Tibial artery (tissue), 4 donors: Measurements from ENCODE around the gene DKC1.

Experiments used
- DNase-seq, 2 donors: peaks; one replicate each; pipeline ENCODE4 v3.0.0-alpha.2; 2019
- H3K27ac ChIP-seq, 2 donors: fragments of 200-600 bp; sonication (generic) in 1 of 2; 1 replicate in 1 of 2; 2 replicates in 1 of 2; pipeline ENCODE4 v1.5.1; 2018 to 2019; ENCODE audit warnings: mild to moderate bottlenecking in 1 of 2
- H3K27me3 ChIP-seq, 2 donors: fragments of 200-600 bp; sonication (generic) in 1 of 2; one replicate each; pipeline versions ENCODE4 v1.5.1 to v1.6.0; 2016 to 2019
- H3K36me3 ChIP-seq, 3 donors: fragments of 200-600 bp; sonication (generic) in 2 of 3; one replicate each; pipeline ENCODE4 v1.5.1; 2016 to 2019; ENCODE audit warnings: mild to moderate bottlenecking in 2 of 3
- H3K4me1 ChIP-seq, 4 donors: fragments of 200-600 bp; sonication (generic) in 2 of 4; 1 replicate in 3 of 4; 2 replicates in 1 of 4; pipeline ENCODE4 v1.5.1; 2016 to 2019
- H3K4me3 ChIP-seq, 2 donors: fragments of 200-600 bp; sonication (generic) in 1 of 2; 1 replicate in 1 of 2; 2 replicates in 1 of 2; pipeline ENCODE4 v1.5.1; 2018 to 2019; ENCODE audit warnings: mild to moderate bottlenecking in 2 of 2
- H3K9me3 ChIP-seq, 3 donors: fragments of 200-600 bp; sonication (generic) in 1 of 3; one replicate each; pipeline ENCODE4 v1.5.1; 2016 to 2019
- intact Hi-C: fragments of 100-400 bp; cut with DNase I; formaldehyde crosslinking; loops from one replicate; pipeline ENCODE4 v1.15.0; 2023; ENCODE audit warnings: low total_unique reads
- TF ChIP-seq, protein P1 (sequence below), 2 experiments: fragments of 200-600 bp in 1 of 2; fragments of 450-650 bp in 1 of 2; IDR thresholded peaks; one replicate each; pipeline ENCODE4 v1.5.1; 2017 to 2019; ENCODE audit warnings: antibody characterized with exemption in 2 of 2, mild to moderate bottlenecking in 1 of 2, moderate library complexity in 1 of 2

The DKC1 gene

DNA sequence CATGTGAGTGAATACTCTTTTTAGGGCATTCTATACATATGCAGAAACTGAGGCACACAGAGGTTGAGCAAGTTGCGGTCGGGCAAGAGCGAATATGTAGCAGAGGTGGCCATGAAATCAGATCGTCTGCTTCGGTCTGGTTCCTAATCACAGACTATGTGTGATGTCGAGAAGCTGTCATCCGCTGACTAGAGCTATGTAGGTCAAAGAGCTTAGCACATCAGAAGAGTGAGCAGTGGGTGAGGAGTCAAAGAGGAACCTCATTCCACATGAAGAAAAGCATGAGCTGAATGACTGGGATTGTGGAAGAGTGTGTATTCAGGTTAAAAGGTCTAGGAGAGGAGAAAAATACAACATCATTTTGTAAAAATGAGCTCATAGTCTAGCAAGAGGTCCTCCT lies 30.8 kb upstream of the DKC1 start:
- no peaks in the 10 kb centered on the region for H3K9me3 ChIP-seq
- H3K4me3 ChIP-seq: no peak overlapping the region
- H3K4me1 ChIP-seq: peaks cover 0 to 100% (median 49%) of the 10 kb centered on the region in 4 donors
- no peaks in the 10 kb centered on the region for H3K27me3 ChIP-seq
- TF ChIP-seq, protein P1, sequence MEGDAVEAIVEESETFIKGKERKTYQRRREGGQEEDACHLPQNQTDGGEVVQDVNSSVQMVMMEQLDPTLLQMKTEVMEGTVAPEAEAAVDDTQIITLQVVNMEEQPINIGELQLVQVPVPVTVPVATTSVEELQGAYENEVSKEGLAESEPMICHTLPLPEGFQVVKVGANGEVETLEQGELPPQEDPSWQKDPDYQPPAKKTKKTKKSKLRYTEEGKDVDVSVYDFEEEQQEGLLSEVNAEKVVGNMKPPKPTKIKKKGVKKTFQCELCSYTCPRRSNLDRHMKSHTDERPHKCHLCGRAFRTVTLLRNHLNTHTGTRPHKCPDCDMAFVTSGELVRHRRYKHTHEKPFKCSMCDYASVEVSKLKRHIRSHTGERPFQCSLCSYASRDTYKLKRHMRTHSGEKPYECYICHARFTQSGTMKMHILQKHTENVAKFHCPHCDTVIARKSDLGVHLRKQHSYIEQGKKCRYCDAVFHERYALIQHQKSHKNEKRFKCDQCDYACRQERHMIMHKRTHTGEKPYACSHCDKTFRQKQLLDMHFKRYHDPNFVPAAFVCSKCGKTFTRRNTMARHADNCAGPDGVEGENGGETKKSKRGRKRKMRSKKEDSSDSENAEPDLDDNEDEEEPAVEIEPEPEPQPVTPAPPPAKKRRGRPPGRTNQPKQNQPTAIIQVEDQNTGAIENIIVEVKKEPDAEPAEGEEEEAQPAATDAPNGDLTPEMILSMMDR (IDR thresholded peaks at IDR 0.05): no peak
- peak overlapping the region in 1 of 2 donors; percentile 74 for H3K27ac ChIP-seq
- no peaks in the 10 kb centered on the region for H3K36me3 ChIP-seq
- intact Hi-C loops: no loop called here
- no peak for DNase-seq

GRCh38 chrX:154732421-154733065 lies 30.1 kb upstream of the DKC1 start:
- no peaks in the 10 kb centered on the region for H3K36me3 ChIP-seq
- peak overlapping the region; percentile 47 to 74 for H3K27ac ChIP-seq
- H3K4me3 ChIP-seq: no peak overlapping the region
- TF ChIP-seq, protein P1 (IDR thresholded peaks at IDR 0.05): no peak
- intact Hi-C loops: no loop called here
- no peaks in the 10 kb centered on the region for H3K27me3 ChIP-seq
- peaks cover 0 to 100% (median 46%) of the 10 kb centered on the region in 4 donors for H3K4me1 ChIP-seq
- DNase-seq: no peak
- H3K9me3 ChIP-seq: no peaks in the 10 kb centered on the region

DNA sequence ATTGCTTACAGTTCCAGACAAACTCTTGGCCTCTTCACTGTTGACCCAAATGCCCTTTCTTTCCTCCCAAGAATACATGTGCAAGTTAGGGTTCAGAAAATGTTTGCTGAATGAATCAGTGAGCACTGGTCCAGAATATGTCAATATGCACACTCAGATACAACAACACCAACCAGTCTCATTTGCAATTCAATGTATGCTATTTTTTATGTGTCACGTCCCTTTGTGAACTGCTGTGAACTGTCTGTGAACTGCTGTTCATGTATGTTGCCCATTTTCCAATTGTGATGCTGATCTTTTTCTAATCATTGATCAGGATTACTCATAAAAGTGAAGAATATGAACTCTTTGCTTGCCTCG lies 29.6 kb upstream of the DKC1 start:
- TF ChIP-seq, protein P1 (IDR thresholded peaks at IDR 0.05): no peak
- H3K9me3 ChIP-seq: no peaks in the 10 kb centered on the region
- H3K27me3 ChIP-seq: no peaks in the 10 kb centered on the region
- intact Hi-C loops: no loop called here
- no peaks in the 10 kb centered on the region for H3K36me3 ChIP-seq
- no peak for DNase-seq
- peak overlapping the region; percentile 47 to 74 for H3K27ac ChIP-seq
- H3K4me3 ChIP-seq: no peak overlapping the region
- peaks cover 0 to 100% (median 45%) of the 10 kb centered on the region in 4 donors for H3K4me1 ChIP-seq

DNA sequence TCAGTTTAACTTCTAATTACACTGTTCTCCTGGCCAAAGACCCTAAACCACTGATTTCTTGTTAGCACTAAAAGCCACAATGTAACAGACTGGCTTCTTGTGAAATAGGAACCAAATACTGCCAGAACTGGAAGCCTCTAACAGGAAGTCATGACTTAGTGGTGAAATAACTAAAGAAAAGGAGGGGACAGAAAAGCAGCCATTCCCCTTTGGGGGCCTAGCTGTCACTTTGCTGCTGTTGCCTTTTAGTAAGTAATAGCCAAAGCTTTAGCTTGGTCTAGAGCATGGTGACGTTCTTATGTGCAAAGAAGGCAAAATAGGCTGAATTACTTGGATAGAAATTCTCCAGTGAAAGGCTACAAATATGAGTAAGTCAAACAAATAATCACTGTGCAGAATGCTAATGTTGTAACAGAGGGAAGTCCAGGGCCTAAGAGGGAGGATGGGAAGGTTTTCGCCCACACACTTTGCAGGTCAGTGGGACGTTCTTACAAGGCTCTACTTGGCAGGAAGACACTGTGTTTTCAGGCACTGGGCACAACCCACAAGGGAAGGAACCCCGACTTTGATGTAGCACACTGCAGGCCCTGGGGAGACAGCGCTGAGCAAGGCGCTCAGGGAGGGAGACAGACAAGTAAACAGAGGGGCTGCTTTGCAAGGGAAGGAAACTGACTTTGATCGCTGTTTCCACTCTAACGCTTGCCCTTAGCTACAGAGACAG lies 28.4 kb upstream of the DKC1 start:
- H3K36me3 ChIP-seq: no peaks in the 10 kb centered on the region
- H3K27me3 ChIP-seq: no peaks in the 10 kb centered on the region
- peak overlapping the region in 1 of 2 donors; percentile 14 for H3K4me3 ChIP-seq
- TF ChIP-seq, protein P1 (IDR thresholded peaks at IDR 0.05): no peak
- intact Hi-C loops: no loop called here
- DNase-seq: peak; percentile 46 to 72
- no peaks in the 10 kb centered on the region for H3K9me3 ChIP-seq
- H3K27ac ChIP-seq: peak overlapping the region; percentile 57 to 74
- H3K4me1 ChIP-seq: peaks cover 0 to 95% (median 34%) of the 10 kb centered on the region in 4 donors

DNA sequence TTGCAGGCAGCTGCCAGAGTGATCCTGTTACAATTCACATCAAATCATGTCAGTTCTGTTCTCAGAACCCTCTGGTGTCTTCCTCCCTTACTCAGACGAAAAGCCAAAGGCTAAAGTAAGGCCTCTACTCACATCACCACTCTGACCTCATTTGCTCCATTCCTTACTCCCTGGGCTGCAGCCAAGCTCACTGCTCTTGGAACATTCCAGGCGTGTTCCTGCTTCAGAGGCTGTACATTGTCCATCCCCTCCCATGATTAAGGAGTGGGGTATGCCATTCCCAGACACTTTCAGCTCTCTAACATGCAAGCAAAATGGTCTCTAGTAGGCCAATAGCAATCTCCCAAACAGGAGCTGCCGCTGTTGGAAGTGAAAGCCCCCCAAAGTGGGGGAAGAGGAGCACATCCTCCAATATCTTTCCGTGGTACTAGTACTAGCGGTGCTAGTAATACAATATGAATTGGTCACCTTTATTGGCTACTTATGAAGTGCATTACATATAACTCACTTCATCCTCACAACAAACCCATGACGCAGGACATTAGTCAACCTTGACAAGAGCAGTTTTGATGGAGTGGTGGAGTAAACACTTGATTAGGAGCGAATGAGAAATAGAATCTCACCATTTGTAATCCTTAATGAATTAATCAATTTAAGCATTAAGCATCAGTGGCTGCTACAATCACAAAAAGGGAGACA lies 26.8 kb upstream of the DKC1 start:
- TF ChIP-seq, protein P1 (IDR thresholded peaks at IDR 0.05): no peak
- peak overlapping the region; percentile 57 to 59 for H3K27ac ChIP-seq
- H3K4me3 ChIP-seq: no peak overlapping the region

More for the DNA sequence above, 26.8 kb upstream of the DKC1 start:
- Histone ChIP-seq H3K4me1 (peaks cover 0 to 78% (median 25%) of the 10 kb centered on the region in 4 donors), H3K9me3 (no peaks in the 10 kb centered on the region), H3K27me3 (no peaks in the 10 kb centered on the region), H3K36me3 (no peaks in the 10 kb centered on the region)
- peak; percentile 29 to 70 for DNase-seq
- intact Hi-C loops: no loop called here
